A549 (cell line): ENCODE measurements around the gene BTLA.

Source experiments
- BHLHE40 ChIP-seq: IDR thresholded peaks from 2 replicates; pipeline ENCODE4 v1.6.1; 2012; ENCODE audit warnings: low read depth, low read length, inconsistent platforms
- CTCF ChIP-seq: fragments of >200 bp; sonication (Bioruptor Twin); formaldehyde crosslinking; IDR thresholded peaks from 3 replicates; pipeline ENCODE4 v1.5.1; 2016
- EHMT2 ChIP-seq: fragments of 200-600 bp; sonication (generic); IDR thresholded peaks from 2 replicates; pipeline ENCODE4 v1.6.1; 2016; ENCODE audit warnings: antibody characterized with exemption, low read depth, mild to moderate bottlenecking, moderate library complexity
- ESRRA ChIP-seq: fragments of 150-350 bp; IDR thresholded peaks from 2 replicates; pipeline ENCODE4 v1.6.1; 2014; ENCODE audit warnings: mild to moderate bottlenecking, low read length, borderline replicate concordance
- HDAC2 ChIP-seq: fragments of 200-600 bp; sonication (generic); IDR thresholded peaks from 2 replicates; pipeline ENCODE4 v1.6.1; 2016
- JUNB ChIP-seq: fragments of >200 bp; sonication (Bioruptor Twin); formaldehyde crosslinking; IDR thresholded peaks from 2 replicates; pipeline ENCODE4 v1.6.1; 2016
- MYC ChIP-seq: IDR thresholded peaks from 2 replicates; pipeline ENCODE4 v1.6.1; 2012; ENCODE audit warnings: mild to moderate bottlenecking, inconsistent platforms, low read length, improper control_type of control experiment, borderline replicate concordance
- PHF8 ChIP-seq: fragments of 200-600 bp; sonication (generic); IDR thresholded peaks from 2 replicates; pipeline ENCODE4 v1.6.1; 2016; ENCODE audit warnings: low read depth, mild to moderate bottlenecking, antibody characterized with exemption, moderate library complexity, borderline replicate concordance
- POLR2A ChIP-seq: IDR thresholded peaks from 2 replicates; pipeline ENCODE4 v1.6.1; 2012; ENCODE audit warnings: mild to moderate bottlenecking, low read length
- POLR2AphosphoS2 ChIP-seq: conservative IDR thresholded peaks from 2 replicates; pipeline ENCODE4 v1.6.1; 2012; ENCODE audit warnings: low read length, improper control_type of control experiment, inconsistent platforms
- RNF2 ChIP-seq: fragments of 200-600 bp; sonication (generic); IDR thresholded peaks from 2 replicates; pipeline ENCODE4 v1.6.1; 2016; ENCODE audit warnings: low read depth, mild to moderate bottlenecking, antibody characterized with exemption, moderate library complexity, borderline replicate concordance
- TF ChIP-seq, protein P1 (sequence below): fragments of 200-600 bp; sonication (generic); IDR thresholded peaks from 2 replicates; pipeline ENCODE4 v1.6.1; 2016; ENCODE audit warnings: antibody characterized with exemption, mild to moderate bottlenecking, moderate library complexity

- no peak for TF ChIP-seq POLR2A
- TF ChIP-seq, protein P1, sequence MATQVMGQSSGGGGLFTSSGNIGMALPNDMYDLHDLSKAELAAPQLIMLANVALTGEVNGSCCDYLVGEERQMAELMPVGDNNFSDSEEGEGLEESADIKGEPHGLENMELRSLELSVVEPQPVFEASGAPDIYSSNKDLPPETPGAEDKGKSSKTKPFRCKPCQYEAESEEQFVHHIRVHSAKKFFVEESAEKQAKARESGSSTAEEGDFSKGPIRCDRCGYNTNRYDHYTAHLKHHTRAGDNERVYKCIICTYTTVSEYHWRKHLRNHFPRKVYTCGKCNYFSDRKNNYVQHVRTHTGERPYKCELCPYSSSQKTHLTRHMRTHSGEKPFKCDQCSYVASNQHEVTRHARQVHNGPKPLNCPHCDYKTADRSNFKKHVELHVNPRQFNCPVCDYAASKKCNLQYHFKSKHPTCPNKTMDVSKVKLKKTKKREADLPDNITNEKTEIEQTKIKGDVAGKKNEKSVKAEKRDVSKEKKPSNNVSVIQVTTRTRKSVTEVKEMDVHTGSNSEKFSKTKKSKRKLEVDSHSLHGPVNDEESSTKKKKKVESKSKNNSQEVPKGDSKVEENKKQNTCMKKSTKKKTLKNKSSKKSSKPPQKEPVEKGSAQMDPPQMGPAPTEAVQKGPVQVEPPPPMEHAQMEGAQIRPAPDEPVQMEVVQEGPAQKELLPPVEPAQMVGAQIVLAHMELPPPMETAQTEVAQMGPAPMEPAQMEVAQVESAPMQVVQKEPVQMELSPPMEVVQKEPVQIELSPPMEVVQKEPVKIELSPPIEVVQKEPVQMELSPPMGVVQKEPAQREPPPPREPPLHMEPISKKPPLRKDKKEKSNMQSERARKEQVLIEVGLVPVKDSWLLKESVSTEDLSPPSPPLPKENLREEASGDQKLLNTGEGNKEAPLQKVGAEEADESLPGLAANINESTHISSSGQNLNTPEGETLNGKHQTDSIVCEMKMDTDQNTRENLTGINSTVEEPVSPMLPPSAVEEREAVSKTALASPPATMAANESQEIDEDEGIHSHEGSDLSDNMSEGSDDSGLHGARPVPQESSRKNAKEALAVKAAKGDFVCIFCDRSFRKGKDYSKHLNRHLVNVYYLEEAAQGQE = no peak
- no peak for TF ChIP-seq EHMT2
- no peak for TF ChIP-seq CTCF
- no peak for TF ChIP-seq JUNB
- no peak for TF ChIP-seq MYC
- TF ChIP-seq RNF2 = no peak
- TF ChIP-seq HDAC2 = no peak
- TF ChIP-seq PHF8 = no peak
- TF ChIP-seq POLR2AphosphoS2 = no peak
- no peak for TF ChIP-seq ESRRA
- TF ChIP-seq BHLHE40 = no peak
Observed at GRCh38 chr3:112492124-112492523, 7.1 kb downstream of the BTLA start.
